22Rv1 (cell line): ENCODE data around the gene SKP2.

Experiments used
- CTCF ChIP-seq: fragments of 450-650 bp; IDR thresholded peaks from 2 replicates; pipeline ENCODE4 v1.5.1; 2017; ENCODE audit warnings: mild to moderate bottlenecking
- ZFX ChIP-seq: fragments of 450-650 bp; IDR thresholded peaks from 2 replicates; pipeline ENCODE4 v1.6.1; 2017; ENCODE audit warnings: antibody characterized with exemption, borderline replicate concordance

- TF ChIP-seq CTCF (no peak), ZFX (no peak)
Measured at GRCh38 chr5:36228505-36228904, 76.6 kb downstream of the SKP2 start.
